Common myeloid progenitor, CD34-positive (primary cell): ENCODE results near the gene RHBDL3.
"Not testable (repeated sequence)": the region's sequence is repeated elsewhere in the genome, so short reads cannot be mapped to it uniquely, and the experiment has no call there.

ENCODE experiments used
- CTCF ChIA-PET: fragments of 350-600 bp; sonication (Branson Sonifier 250); formaldehyde crosslinking; loops from one replicate; lab custom pipeline; 2021; ENCODE audit warnings: antibody characterized with exemption; lab: Charles Lee
- POLR2A ChIA-PET: fragments of 350-600 bp; sonication (Branson Sonifier 250); formaldehyde crosslinking; loops from one replicate; lab custom pipeline; 2021; ENCODE audit warnings: antibody characterized with exemption; lab: Charles Lee
- DNase-seq, 3 donors: peaks; one replicate each; pipeline versions ENCODE4 v3.0.0 to v3.0.0-alpha.2; 2013
- H3K27ac ChIP-seq, 2 experiments: 1 replicate in 1 of 2; 2 replicates in 1 of 2; pipeline ENCODE4 v1.7.0; 2013; ENCODE audit warnings: inconsistent platforms in 2 of 2, low read length in 2 of 2, mild to moderate bottlenecking in 2 of 2, low read depth in 1 of 2, moderate library complexity in 1 of 2; ENCODE audit not compliant: severe bottlenecking in 2 of 2, insufficient read depth in 1 of 2, poor library complexity in 1 of 2
- H3K27me3 ChIP-seq, 5 experiments: replicated peaks in 2 of 5; 1 replicate in 3 of 5; 2 replicates in 2 of 5; pipeline versions ENCODE4 v1.6.1 to v1.7.0; 2013; ENCODE audit warnings: low read length in 4 of 5, mild to moderate bottlenecking in 2 of 5, moderate library complexity in 2 of 5, inconsistent platforms in 1 of 5; ENCODE audit not compliant: insufficient read depth in 5 of 5, control insufficient read depth in 4 of 5
- H3K36me3 ChIP-seq, 4 experiments: 1 replicate in 2 of 4; 2 replicates in 2 of 4; pipeline versions ENCODE4 v1.6.1 to v1.7.0; 2013; ENCODE audit warnings: low read length in 3 of 4, control low read depth in 1 of 4, mild to moderate bottlenecking in 1 of 4; ENCODE audit not compliant: control insufficient read depth in 4 of 4, insufficient read depth in 4 of 4
- H3K4me1 ChIP-seq, 4 experiments: 1 replicate in 3 of 4; 2 replicates in 1 of 4; pipeline versions ENCODE4 v1.6.1 to v1.7.1; 2013; ENCODE audit warnings: low read length in 3 of 4, mild to moderate bottlenecking in 3 of 4, control low read depth in 1 of 4, inconsistent platforms in 1 of 4, moderate library complexity in 1 of 4; ENCODE audit not compliant: control insufficient read depth in 4 of 4, insufficient read depth in 4 of 4; ENCODE audit errors: control extremely low read depth in 1 of 4
- H3K4me3 ChIP-seq, 7 experiments: 1 replicate in 4 of 7; 2 replicates in 3 of 7; pipeline versions ENCODE4 v1.5.1 to v1.7.0; 2013; ENCODE audit warnings: mild to moderate bottlenecking in 7 of 7, low read length in 6 of 7, moderate library complexity in 6 of 7, inconsistent platforms in 2 of 7, low read depth in 2 of 7, control low read depth in 1 of 7; ENCODE audit not compliant: insufficient read depth in 4 of 7, control insufficient read depth in 1 of 7; ENCODE audit errors: extremely low read depth in 1 of 7
- H3K9me3 ChIP-seq, 5 experiments: 1 replicate in 4 of 5; 2 replicates in 1 of 5; pipeline versions ENCODE4 v1.6.1 to v1.7.1; 2013; ENCODE audit warnings: low read length in 4 of 5, mild to moderate bottlenecking in 2 of 5, inconsistent platforms in 1 of 5, low read depth in 1 of 5, moderate library complexity in 1 of 5; ENCODE audit not compliant: control insufficient read depth in 4 of 5, insufficient read depth in 2 of 5; ENCODE audit errors: control extremely low read depth in 1 of 5
- WGBS: methylation state at CpG from one replicate; pipeline ENCODE4 v1.1.5; 2013; ENCODE audit not compliant: insufficient coverage; 5-methylcytosine and 5-hydroxymethylcytosine counted together

The RHBDL3 gene

DNA sequence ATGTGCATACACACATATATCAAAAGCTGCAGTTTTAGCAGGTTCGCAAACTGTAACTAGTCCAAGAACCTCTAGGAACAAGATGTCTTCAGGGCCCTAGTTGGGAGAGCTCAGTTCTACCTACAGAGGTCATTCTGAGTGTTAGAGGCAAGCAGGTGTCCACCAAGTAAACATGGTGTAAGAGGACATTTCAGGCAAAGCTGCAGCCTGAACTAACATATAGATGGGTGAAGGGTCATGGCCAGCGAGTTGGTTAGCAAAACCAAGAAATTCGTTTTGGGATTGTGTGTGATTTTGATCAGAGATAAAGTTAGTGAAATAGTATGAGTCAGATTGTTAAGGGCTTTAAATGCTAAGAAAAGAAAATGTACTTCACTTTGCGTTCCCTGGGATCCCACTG is 51.7 kb downstream of the RHBDL3 start:
- no peak overlapping the region for H3K4me3 ChIP-seq
- H3K27ac ChIP-seq: no peak overlapping the region
- WGBS: 88% methylated on average over 4 of the region's 4 CpGs
- peaks cover 0 to 2% (median 0%) of the 10 kb centered on the region in 5 experiments for H3K27me3 ChIP-seq
- ChIA-PET CTCF (interaction anchor here (1.0 to 3.2 kb wide), 4 partner anchors 13 to 115 kb away, joined by 3 to 15 read pairs (median 4); no protein-coding TSS in a partner anchor), POLR2A (no interaction called here)
- no peaks in the 10 kb centered on the region for H3K36me3 ChIP-seq
- peaks cover 0 to 12% (median 8%) of the 10 kb centered on the region in 4 experiments for H3K4me1 ChIP-seq
- no peaks in the 10 kb centered on the region for H3K9me3 ChIP-seq
- no peak for DNase-seq

- Histone ChIP-seq H3K4me3 (peak overlapping the region in 1 of 7 experiments; percentile 23), H3K9me3 (no peaks in the 10 kb centered on the region), H3K36me3 (no peaks in the 10 kb centered on the region), H3K4me1 (peaks cover 0 to 12% (median 9%) of the 10 kb centered on the region in 4 experiments), H3K27ac (no peak overlapping the region), H3K27me3 (peaks cover 0 to 2% (median 0%) of the 10 kb centered on the region in 5 experiments)
- POLR2A ChIA-PET: interaction anchor here (0.6 kb wide), 1 partner anchor 9 kb away, joined by 6 read pairs; no protein-coding TSS in a partner anchor
- no peak for DNase-seq
- 100% methylated on average over 1 of the region's 8 CpGs for WGBS
- CTCF ChIA-PET: interaction anchor here (1.0 to 3.9 kb wide), 12 partner anchors 12 to 116 kb away, joined by 3 to 41 read pairs (median 6); no protein-coding TSS in a partner anchor
Measured at GRCh38 chr17:32318071-32318470, 52.4 kb downstream of the RHBDL3 start.

- ChIA-PET POLR2A (interaction anchor here (0.6 to 1.0 kb wide), 4 partner anchors 29 to 72 kb away, joined by 3 to 5 read pairs (median 4); no protein-coding TSS in a partner anchor), CTCF (interaction anchor here (0.7 to 3.9 kb wide), 25 partner anchors 11 to 130 kb away, joined by 3 to 41 read pairs (median 4); no protein-coding TSS in a partner anchor)
- H3K4me1 ChIP-seq: peaks cover 0 to 26% (median 20%) of the 10 kb centered on the region in 4 experiments
- WGBS: 89% methylated on average over 1 of the region's 5 CpGs
- peak overlapping the region in 2 of 7 experiments; percentile 36 to 59 for H3K4me3 ChIP-seq
- DNase-seq: peak; percentile 82 to 88 (median 87)
- H3K9me3 ChIP-seq: no peaks in the 10 kb centered on the region
- H3K27me3 ChIP-seq: peaks cover 0 to 2% (median 0%) of the 10 kb centered on the region in 5 experiments
- no peaks in the 10 kb centered on the region for H3K36me3 ChIP-seq
- H3K27ac ChIP-seq: no peak overlapping the region
Measured at GRCh38 chr17:32319548-32319905, 53.9 kb downstream of the RHBDL3 start.

DNA sequence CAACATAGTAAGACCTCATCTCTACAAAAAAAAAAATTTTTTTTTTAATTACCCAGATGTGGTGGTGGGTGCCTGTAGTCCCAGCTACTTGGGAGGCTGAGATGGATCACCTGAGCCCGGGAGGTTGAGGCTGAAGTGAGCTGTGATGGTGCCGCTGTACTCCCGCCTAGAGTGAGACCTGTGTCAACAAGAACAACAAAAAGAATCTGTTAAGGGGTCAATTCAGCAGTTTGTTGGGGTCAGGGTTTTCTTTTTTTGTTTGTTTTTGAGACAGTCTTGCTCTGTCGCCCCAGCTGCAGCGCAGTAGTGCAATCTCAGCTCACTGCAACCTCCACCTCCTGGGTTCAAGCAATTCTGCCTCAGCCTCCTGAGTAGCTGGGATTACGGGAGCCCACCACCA is 54.4 kb downstream of the RHBDL3 start:
- H3K27ac ChIP-seq, H3K4me3 ChIP-seq, H3K27me3 ChIP-seq, H3K36me3 ChIP-seq, DNase-seq, H3K9me3 ChIP-seq: not testable (repeated sequence)
- POLR2A ChIA-PET: interaction anchor here (0.6 to 1.0 kb wide), 3 partner anchors 28 to 64 kb away, joined by 3 to 4 read pairs (median 4); no protein-coding TSS in a partner anchor
- peaks cover 0 to 27% (median 21%) of the 10 kb centered on the region in 4 experiments for H3K4me1 ChIP-seq
- CTCF ChIA-PET: interaction anchor here (0.7 to 3.9 kb wide), 20 partner anchors 11 to 131 kb away, joined by 3 to 41 read pairs (median 4); no protein-coding TSS in a partner anchor
- WGBS: 100% methylated on average over 3 of the region's 6 CpGs

- no peak for DNase-seq
- WGBS: 98% methylated on average over 15 of the region's 15 CpGs
- Histone ChIP-seq H3K27ac (no peak overlapping the region), H3K27me3 (no peaks in the 10 kb centered on the region), H3K9me3 (no peaks in the 10 kb centered on the region), H3K36me3 (no peaks in the 10 kb centered on the region), H3K4me3 (no peak overlapping the region), H3K4me1 (peaks cover 0 to 27% (median 21%) of the 10 kb centered on the region in 4 experiments)
- POLR2A ChIA-PET: no interaction called here
- CTCF ChIA-PET: interaction anchor here (1.0 to 3.9 kb wide), 9 partner anchors 10 to 117 kb away, joined by 3 to 41 read pairs (median 6); no protein-coding TSS in a partner anchor
Measured at GRCh38 chr17:32320847-32321246, 55.2 kb downstream of the RHBDL3 start.

DNA sequence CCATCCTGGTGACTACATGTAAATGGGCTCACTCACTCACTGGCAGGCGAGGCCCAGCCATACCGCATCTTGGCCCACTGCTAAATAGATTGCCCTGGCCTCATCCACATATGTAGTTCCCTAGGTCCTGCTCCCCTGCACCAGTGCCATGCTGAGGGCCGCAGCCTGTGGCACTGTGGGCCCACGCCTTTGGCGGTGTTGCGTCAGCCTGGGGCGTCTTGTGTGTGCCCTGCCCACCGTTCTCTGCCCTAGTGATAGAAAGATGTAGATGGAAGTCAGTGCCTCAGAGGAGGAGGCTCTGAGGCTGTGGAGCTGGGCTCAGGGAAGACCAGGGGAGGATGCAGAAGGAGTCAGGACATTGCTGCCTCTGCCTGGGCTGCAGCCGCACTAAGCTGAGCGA is 57.4 kb downstream of the RHBDL3 start:
- POLR2A ChIA-PET: no interaction called here
- CTCF ChIA-PET: interaction anchor here (1.5 kb wide), 1 partner anchor 70 kb away, joined by 5 read pairs; no protein-coding TSS in a partner anchor
- Histone ChIP-seq H3K27ac (no peak overlapping the region), H3K36me3 (no peaks in the 10 kb centered on the region), H3K27me3 (peaks cover 0 to 3% (median 0%) of the 10 kb centered on the region in 5 experiments), H3K9me3 (no peaks in the 10 kb centered on the region), H3K4me1 (peaks cover 0 to 30% (median 20%) of the 10 kb centered on the region in 4 experiments), H3K4me3 (no peak overlapping the region)
- no peak for DNase-seq
- WGBS: 93% methylated on average over 10 of the region's 10 CpGs
